Measurements from ENCODE around the gene SZT2. TPM values are rescaled to one million over a fixed set of nuclear protein-coding genes. Genes with fewer than 3 reads are reported as not detected.
A peak's percentile ranks its signal among the peaks of the same experiment; 100 is the strongest.
"Not testable (repeated sequence)": the region's sequence is repeated elsewhere in the genome, so short reads cannot be mapped to it uniquely, and the experiment has no call there.

SZT2 gene
- total RNA-seq, 1 donor from 2014 or later: 43.2 TPM

- DNase-seq (ENCODE audit: low spot score): no peak
- Mint-ChIP-seq H3K36me3 (ENCODE audit: low read depth, unreplicated experiment) (peaks cover 32% of the 10 kb centered on the region), H3K4me3 (ENCODE audit: unreplicated experiment) (peak overlapping the region; percentile 91), H3K27ac (ENCODE audit: unreplicated experiment) (no peak overlapping the region), H3K27me3 (ENCODE audit: unreplicated experiment) (peaks cover 7% of the 10 kb centered on the region), H3K4me1 (ENCODE audit: unreplicated experiment) (peaks cover 40% of the 10 kb centered on the region), H3K9me3 (ENCODE audit: unreplicated experiment) (no peaks in the 10 kb centered on the region)
- TF ChIP-seq, protein P1, sequence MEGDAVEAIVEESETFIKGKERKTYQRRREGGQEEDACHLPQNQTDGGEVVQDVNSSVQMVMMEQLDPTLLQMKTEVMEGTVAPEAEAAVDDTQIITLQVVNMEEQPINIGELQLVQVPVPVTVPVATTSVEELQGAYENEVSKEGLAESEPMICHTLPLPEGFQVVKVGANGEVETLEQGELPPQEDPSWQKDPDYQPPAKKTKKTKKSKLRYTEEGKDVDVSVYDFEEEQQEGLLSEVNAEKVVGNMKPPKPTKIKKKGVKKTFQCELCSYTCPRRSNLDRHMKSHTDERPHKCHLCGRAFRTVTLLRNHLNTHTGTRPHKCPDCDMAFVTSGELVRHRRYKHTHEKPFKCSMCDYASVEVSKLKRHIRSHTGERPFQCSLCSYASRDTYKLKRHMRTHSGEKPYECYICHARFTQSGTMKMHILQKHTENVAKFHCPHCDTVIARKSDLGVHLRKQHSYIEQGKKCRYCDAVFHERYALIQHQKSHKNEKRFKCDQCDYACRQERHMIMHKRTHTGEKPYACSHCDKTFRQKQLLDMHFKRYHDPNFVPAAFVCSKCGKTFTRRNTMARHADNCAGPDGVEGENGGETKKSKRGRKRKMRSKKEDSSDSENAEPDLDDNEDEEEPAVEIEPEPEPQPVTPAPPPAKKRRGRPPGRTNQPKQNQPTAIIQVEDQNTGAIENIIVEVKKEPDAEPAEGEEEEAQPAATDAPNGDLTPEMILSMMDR (IDR thresholded peaks at IDR 0.05; ENCODE audit: unreplicated experiment): no peak
Measured at GRCh38 chr1:43366601-43367025, 23.1 kb upstream of the SZT2 start.

GRCh38 chr1:43367026-43367903 is 22.4 kb upstream of the SZT2 start:
- Mint-ChIP-seq H3K27ac (ENCODE audit: unreplicated experiment) (no peak overlapping the region), H3K27me3 (ENCODE audit: unreplicated experiment) (peaks cover 7% of the 10 kb centered on the region), H3K4me3 (ENCODE audit: unreplicated experiment) (peak overlapping the region; percentile 91), H3K4me1 (ENCODE audit: unreplicated experiment) (peaks cover 34% of the 10 kb centered on the region), H3K36me3 (ENCODE audit: low read depth, unreplicated experiment) (peaks cover 26% of the 10 kb centered on the region), H3K9me3 (ENCODE audit: unreplicated experiment) (no peaks in the 10 kb centered on the region)
- peak; percentile 26 for DNase-seq (ENCODE audit: low spot score)
- TF ChIP-seq, protein P1 (IDR thresholded peaks at IDR 0.05; ENCODE audit: unreplicated experiment): no peak

DNA sequence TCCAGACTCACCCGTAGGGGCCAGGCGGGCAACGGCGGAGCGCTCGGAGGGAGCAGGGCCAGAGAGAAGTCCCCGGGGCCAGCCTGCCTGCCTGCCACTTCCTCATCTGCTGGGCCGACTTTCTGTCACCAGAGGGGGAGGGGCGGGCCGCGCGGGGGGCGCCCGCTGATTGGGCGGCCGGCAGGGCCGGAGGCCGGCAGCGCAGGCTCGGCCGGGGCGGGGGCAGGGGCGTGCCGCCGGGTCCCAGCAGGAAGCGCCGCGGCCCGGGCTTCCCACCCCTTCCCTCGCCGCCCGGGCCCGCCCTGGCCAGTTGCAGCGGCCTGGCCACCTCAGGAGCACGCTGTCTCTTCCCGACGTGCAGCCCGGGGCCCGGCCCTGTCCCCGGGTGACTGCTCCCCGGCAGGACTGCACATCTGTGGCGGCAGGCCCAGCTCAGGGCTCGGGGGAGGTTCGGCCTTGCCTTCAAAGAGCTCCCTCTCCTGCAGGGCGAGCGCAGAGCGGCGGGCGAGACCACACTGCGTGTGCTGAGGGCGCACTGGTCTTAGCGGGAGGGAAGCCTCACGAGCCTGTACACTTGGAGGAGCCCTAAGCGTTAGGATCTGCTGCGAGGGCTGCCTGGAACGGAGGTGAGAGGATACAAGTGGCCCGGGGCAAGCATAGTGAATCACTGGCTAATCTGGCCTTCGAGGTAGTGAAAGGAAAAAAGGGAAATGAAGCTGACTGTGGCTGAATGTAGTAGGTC is 21.6 kb upstream of the SZT2 start, which contains the start of gene ELOVL1:
Gene ELOVL1 (minus strand): TSS at position 108 of the 742 bp plus-strand sequence. CDS start 2,402 bp downstream, outside the sequence.
- peaks cover 34% of the 10 kb centered on the region for H3K4me1 Mint-ChIP-seq (ENCODE audit: unreplicated experiment)
- H3K9me3 Mint-ChIP-seq (ENCODE audit: unreplicated experiment): no peaks in the 10 kb centered on the region
- H3K36me3 Mint-ChIP-seq (ENCODE audit: low read depth, unreplicated experiment): peaks cover 23% of the 10 kb centered on the region
- peak; percentile 94 for DNase-seq (ENCODE audit: low spot score)
- TF ChIP-seq, protein P1 (IDR thresholded peaks at IDR 0.05; ENCODE audit: unreplicated experiment): no peak
- peaks cover 7% of the 10 kb centered on the region for H3K27me3 Mint-ChIP-seq (ENCODE audit: unreplicated experiment)
- H3K4me3 Mint-ChIP-seq (ENCODE audit: unreplicated experiment): peak within 1 kb of the TSS; percentile 95
- peak within 1 kb of the TSS; percentile 92 for H3K27ac Mint-ChIP-seq (ENCODE audit: unreplicated experiment)

DNA sequence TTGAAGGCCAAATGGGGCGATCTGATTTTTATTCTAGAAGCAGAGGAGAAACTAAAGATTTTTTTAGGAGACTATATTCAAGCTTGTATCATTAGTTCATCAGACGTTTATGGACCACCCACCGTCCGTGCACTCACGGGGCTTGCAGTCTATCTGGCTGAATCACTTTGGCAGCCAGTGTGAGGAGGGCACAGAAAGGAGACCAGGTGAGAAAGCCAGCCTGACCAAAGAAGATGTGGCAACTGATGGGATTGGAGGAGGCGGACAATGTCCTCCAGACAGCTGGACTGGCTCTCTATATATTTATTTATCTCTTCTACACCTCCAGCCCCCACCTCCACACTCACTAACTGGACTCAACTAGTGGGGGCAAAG is 21.1 kb upstream of the SZT2 start:
- peaks cover 34% of the 10 kb centered on the region for H3K4me1 Mint-ChIP-seq (ENCODE audit: unreplicated experiment)
- H3K27ac Mint-ChIP-seq (ENCODE audit: unreplicated experiment): peak overlapping the region; percentile 92
- peaks cover 7% of the 10 kb centered on the region for H3K27me3 Mint-ChIP-seq (ENCODE audit: unreplicated experiment)
- H3K9me3 Mint-ChIP-seq (ENCODE audit: unreplicated experiment): no peaks in the 10 kb centered on the region
- H3K4me3 Mint-ChIP-seq (ENCODE audit: unreplicated experiment): peak overlapping the region; percentile 95
- TF ChIP-seq, protein P1 (IDR thresholded peaks at IDR 0.05; ENCODE audit: unreplicated experiment): no peak
- no peak for DNase-seq (ENCODE audit: low spot score)
- H3K36me3 Mint-ChIP-seq (ENCODE audit: low read depth, unreplicated experiment): peaks cover 20% of the 10 kb centered on the region

- peaks cover 30% of the 10 kb centered on the region for H3K4me1 Mint-ChIP-seq (ENCODE audit: unreplicated experiment)
- not testable (repeated sequence) for H3K9me3 Mint-ChIP-seq (ENCODE audit: unreplicated experiment); H3K27me3 Mint-ChIP-seq (ENCODE audit: unreplicated experiment); DNase-seq (ENCODE audit: low spot score); H3K27ac Mint-ChIP-seq (ENCODE audit: unreplicated experiment); H3K4me3 Mint-ChIP-seq (ENCODE audit: unreplicated experiment)
- H3K36me3 Mint-ChIP-seq (ENCODE audit: low read depth, unreplicated experiment): peaks cover 11% of the 10 kb centered on the region
Measured at GRCh38 chr1:43369779-43370178, 19.9 kb upstream of the SZT2 start.

All from endothelial cell (in vitro differentiated cells).